CD4-positive, alpha-beta T cell (primary cell): ENCODE results near the gene TPO. TPM values are rescaled to one million over a fixed set of nuclear protein-coding genes. Genes with fewer than 3 reads are reported as not detected.

Experiments
- ATAC-seq: fragments of 200-7000 bp; cut with Tn5 transposase; one replicate; pipeline ENCODE4 v1.10.0; 2022; ENCODE audit warnings: mild to moderate bottlenecking; ENCODE audit not compliant: poor library complexity
- CTCF ChIA-PET: fragments of 350-600 bp; sonication (Branson Sonifier 250); formaldehyde crosslinking; loops from one replicate; lab custom pipeline; 2021; ENCODE audit warnings: antibody characterized with exemption, inconsistent platforms; lab: Charles Lee
- POLR2A ChIA-PET: fragments of 350-600 bp; sonication (Branson Sonifier 250); formaldehyde crosslinking; loops from one replicate; lab custom pipeline; 2021; ENCODE audit warnings: antibody characterized with exemption, inconsistent platforms; lab: Charles Lee
- DNase-seq, 14 experiments: peaks; one replicate each; pipeline ENCODE4 v3.0.0-alpha.2; 2013 to 2020; ENCODE audit warnings: mixed read lengths in 2 of 14
- H3K27ac ChIP-seq, 2 donors: one replicate each; pipeline versions ENCODE4 v1.5.1 to v1.7.0; 2013; ENCODE audit warnings: low read length in 2 of 2, low read depth in 1 of 2, mild to moderate bottlenecking in 1 of 2
- H3K27me3 ChIP-seq, 2 experiments: 1 replicate in 1 of 2; 2 replicates in 1 of 2; pipeline versions ENCODE4 v1.6.1 to v1.7.0; 2013; ENCODE audit warnings: low read length in 2 of 2, control low read depth in 1 of 2, mild to moderate bottlenecking in 1 of 2, moderate library complexity in 1 of 2; ENCODE audit not compliant: insufficient read depth in 2 of 2, control insufficient read depth in 1 of 2
- H3K36me3 ChIP-seq: one replicate; pipeline ENCODE4 v1.6.1; 2013; ENCODE audit warnings: low read length, control low read depth; ENCODE audit not compliant: insufficient read depth
- H3K4me1 ChIP-seq: one replicate; pipeline ENCODE4 v1.6.1; 2013; ENCODE audit warnings: low read length, control low read depth; ENCODE audit not compliant: insufficient read depth
- H3K4me3 ChIP-seq: one replicate; pipeline ENCODE4 v1.5.1; 2013; ENCODE audit warnings: mild to moderate bottlenecking, low read length, moderate library complexity
- H3K9me3 ChIP-seq, 2 experiments: 1 replicate in 1 of 2; 2 replicates in 1 of 2; pipeline versions ENCODE4 v1.6.1 to v1.7.0; 2013; ENCODE audit warnings: low read length in 2 of 2, mild to moderate bottlenecking in 2 of 2, control low read depth in 1 of 2, moderate library complexity in 1 of 2; ENCODE audit not compliant: control insufficient read depth in 1 of 2, insufficient read depth in 1 of 2
- H3K27ac Mint-ChIP-seq: one replicate; pipeline ENCODE4 v1.8.0; 2020; ENCODE audit warnings: mixed read lengths
- H3K27me3 Mint-ChIP-seq: one replicate; pipeline ENCODE4 v1.8.0; 2021; ENCODE audit warnings: mixed read lengths
- H3K36me3 Mint-ChIP-seq: one replicate; pipeline ENCODE4 v1.8.0; 2021; ENCODE audit warnings: low read depth, mixed read lengths
- H3K4me1 Mint-ChIP-seq: one replicate; pipeline ENCODE4 v1.8.0; 2021; ENCODE audit warnings: low read depth, mixed read lengths
- H3K4me3 Mint-ChIP-seq: one replicate; pipeline ENCODE4 v1.8.0; 2020; ENCODE audit warnings: mild to moderate bottlenecking, mixed read lengths
- H3K9me3 Mint-ChIP-seq: one replicate; pipeline ENCODE4 v1.8.0; 2020; ENCODE audit warnings: mixed read lengths
- intact Hi-C, 2 experiments: fragments of 100-400 bp; cut with DNase I in 1 of 2; cut with micrococcal nuclease in 1 of 2; formaldehyde crosslinking; loops; one replicate each; pipeline versions ENCODE4 v1.15.1 to v1.9.0; 2023 to 2025; cut with DNase I, micrococcal nuclease
- total RNA-seq, 174 experiments: library from RNA in 2 of 174; stranded (reverse) in 2 of 174; gene quantifications; one replicate each; pipeline ENCODE4 v1.2.3 and lab custom pipeline; 2021 to 2026
- TF ChIP-seq, protein P1 (sequence below): fragments of 200-600 bp; IDR thresholded peaks from one replicate; pipeline ENCODE4 v1.8.0; 2022; ENCODE audit warnings: antibody characterized with exemption, mild to moderate bottlenecking

TPO gene
- total RNA-seq, 2 experiments from 2014 or later: 0.27 TPM; not detected in 1

DNA sequence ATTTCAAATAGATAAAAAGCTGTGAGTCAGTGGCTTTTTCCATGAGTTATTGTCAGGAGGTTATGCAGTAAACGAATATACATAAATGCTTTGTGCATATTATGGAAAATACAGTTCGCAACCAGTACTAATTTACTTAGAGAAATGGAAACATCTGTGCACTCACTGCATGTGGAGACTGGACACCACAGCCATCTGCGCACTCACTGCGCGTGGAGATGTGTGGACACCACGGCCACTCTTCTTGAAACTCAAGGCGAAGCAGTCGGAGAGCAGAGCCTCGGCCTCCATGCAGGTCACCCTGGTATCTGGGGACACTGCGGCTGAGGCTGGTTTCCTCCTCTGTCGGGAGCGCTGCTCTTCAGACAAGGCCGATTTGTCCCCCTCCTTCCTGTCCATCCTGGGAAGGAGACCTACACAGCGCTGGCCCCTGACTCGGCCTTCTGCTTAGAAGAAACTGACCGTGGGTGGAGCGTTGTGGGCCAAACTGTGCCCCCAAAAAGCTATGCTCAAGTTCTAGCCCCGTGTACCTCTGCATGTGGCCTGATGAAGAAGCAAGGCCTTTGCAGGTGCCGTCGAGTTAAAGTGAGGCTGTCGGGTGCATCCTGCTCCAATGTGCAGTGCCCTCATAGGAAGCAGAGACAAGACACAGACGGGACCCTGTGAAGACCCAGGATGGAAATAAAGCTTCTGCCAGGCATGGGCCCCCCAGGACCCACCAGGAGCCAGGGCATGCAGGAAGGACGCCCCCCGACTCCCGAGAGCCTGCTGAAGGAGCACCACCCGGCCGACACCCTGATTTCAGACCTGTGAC is 88.0 kb downstream of the TPO start:
- Histone ChIP-seq H3K9me3 (peaks cover 0 to 7% of the 10 kb centered on the region in 2 experiments), H3K4me3 (no peak overlapping the region), H3K36me3 (no peaks in the 10 kb centered on the region), H3K27ac (no peak overlapping the region), H3K4me1 (peaks cover 6% of the 10 kb centered on the region), H3K27me3 (no peaks in the 10 kb centered on the region)
- H3K27me3 Mint-ChIP-seq: no peaks in the 10 kb centered on the region
- TF ChIP-seq, protein P1, sequence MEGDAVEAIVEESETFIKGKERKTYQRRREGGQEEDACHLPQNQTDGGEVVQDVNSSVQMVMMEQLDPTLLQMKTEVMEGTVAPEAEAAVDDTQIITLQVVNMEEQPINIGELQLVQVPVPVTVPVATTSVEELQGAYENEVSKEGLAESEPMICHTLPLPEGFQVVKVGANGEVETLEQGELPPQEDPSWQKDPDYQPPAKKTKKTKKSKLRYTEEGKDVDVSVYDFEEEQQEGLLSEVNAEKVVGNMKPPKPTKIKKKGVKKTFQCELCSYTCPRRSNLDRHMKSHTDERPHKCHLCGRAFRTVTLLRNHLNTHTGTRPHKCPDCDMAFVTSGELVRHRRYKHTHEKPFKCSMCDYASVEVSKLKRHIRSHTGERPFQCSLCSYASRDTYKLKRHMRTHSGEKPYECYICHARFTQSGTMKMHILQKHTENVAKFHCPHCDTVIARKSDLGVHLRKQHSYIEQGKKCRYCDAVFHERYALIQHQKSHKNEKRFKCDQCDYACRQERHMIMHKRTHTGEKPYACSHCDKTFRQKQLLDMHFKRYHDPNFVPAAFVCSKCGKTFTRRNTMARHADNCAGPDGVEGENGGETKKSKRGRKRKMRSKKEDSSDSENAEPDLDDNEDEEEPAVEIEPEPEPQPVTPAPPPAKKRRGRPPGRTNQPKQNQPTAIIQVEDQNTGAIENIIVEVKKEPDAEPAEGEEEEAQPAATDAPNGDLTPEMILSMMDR: no peak
- H3K9me3 Mint-ChIP-seq: no peaks in the 10 kb centered on the region
- intact Hi-C loops: no loop called here
- ChIA-PET POLR2A (no interaction called here), CTCF (no interaction called here)
- no peak overlapping the region for H3K27ac Mint-ChIP-seq
- no peaks in the 10 kb centered on the region for H3K4me1 Mint-ChIP-seq
- DNase-seq (no peak), ATAC-seq (no peak)
- no peaks in the 10 kb centered on the region for H3K36me3 Mint-ChIP-seq
- no peak overlapping the region for H3K4me3 Mint-ChIP-seq

DNA sequence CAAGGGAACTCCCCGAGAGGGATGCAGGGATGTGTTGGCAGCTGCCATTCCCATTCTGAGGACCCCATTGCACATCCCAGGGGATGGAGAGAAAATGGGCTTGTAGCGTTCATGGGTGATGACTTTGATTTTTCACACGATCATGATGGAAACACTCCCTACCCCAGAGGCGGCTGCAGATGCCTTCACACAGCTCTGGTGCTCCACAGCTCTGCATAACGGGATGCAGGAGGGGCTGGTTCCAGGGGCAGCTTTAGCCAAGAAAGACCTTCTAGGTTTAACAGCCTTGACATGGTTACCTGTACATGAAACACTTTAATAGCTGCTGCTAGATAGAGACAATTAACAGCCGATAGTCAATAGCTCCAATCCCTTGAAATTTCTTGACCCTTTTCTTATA is 88.7 kb downstream of the TPO start:
- H3K4me1 Mint-ChIP-seq: no peaks in the 10 kb centered on the region
- no peak overlapping the region for H3K27ac Mint-ChIP-seq
- POLR2A ChIA-PET: no interaction called here
- no peak overlapping the region for H3K27ac ChIP-seq
- peaks cover 0 to 7% of the 10 kb centered on the region in 2 experiments for H3K9me3 ChIP-seq
- DNase-seq (no peak), ATAC-seq (no peak)
- TF ChIP-seq, protein P1: no peak
- H3K4me3 Mint-ChIP-seq: no peak overlapping the region
- H3K36me3 ChIP-seq: no peaks in the 10 kb centered on the region
- intact Hi-C loops: no loop called here
- H3K4me3 ChIP-seq: no peak overlapping the region
- no peaks in the 10 kb centered on the region for H3K27me3 Mint-ChIP-seq
- H3K36me3 Mint-ChIP-seq: no peaks in the 10 kb centered on the region
- H3K27me3 ChIP-seq: no peaks in the 10 kb centered on the region
- no peaks in the 10 kb centered on the region for H3K9me3 Mint-ChIP-seq
- CTCF ChIA-PET: no interaction called here
- H3K4me1 ChIP-seq: peaks cover 6% of the 10 kb centered on the region

DNA sequence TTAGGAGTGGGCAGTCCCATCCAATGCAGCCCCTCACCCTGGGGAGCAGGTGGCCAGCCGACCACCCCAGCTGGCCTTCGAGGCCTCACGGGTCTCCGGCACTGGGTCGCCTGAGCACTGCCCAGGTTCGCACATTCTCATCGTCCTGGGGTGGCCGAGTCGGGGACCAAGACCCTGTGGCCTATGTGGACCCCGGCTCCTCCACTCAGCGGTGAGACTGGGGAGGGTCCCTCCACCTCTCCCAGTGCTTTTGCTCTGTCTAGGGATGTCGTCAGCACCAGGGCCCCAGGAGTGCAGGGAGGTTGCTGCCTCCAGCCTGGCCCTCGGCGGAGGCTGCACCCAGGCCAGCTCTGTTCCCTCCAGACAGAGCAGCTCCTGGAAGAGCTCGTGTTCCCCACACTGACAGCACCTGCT is 89.6 kb downstream of the TPO start:
- Histone ChIP-seq H3K4me3 (no peak overlapping the region), H3K4me1 (no peaks in the 10 kb centered on the region), H3K36me3 (no peaks in the 10 kb centered on the region), H3K27ac (no peak overlapping the region), H3K9me3 (peaks cover 0 to 7% of the 10 kb centered on the region in 2 experiments), H3K27me3 (no peaks in the 10 kb centered on the region)
- TF ChIP-seq, protein P1: no peak
- intact Hi-C loops: no loop called here
- no peak overlapping the region for H3K27ac Mint-ChIP-seq
- ChIA-PET CTCF (no interaction called here), POLR2A (no interaction called here)
- H3K9me3 Mint-ChIP-seq: no peaks in the 10 kb centered on the region
- H3K4me1 Mint-ChIP-seq: no peaks in the 10 kb centered on the region
- ATAC-seq (no peak), DNase-seq (no peak)
- no peaks in the 10 kb centered on the region for H3K27me3 Mint-ChIP-seq
- H3K4me3 Mint-ChIP-seq: no peak overlapping the region
- no peaks in the 10 kb centered on the region for H3K36me3 Mint-ChIP-seq
